K562 (cell line): ENCODE data around the gene ATP13A2. TPM values are rescaled to one million over a fixed set of nuclear protein-coding genes. Genes with fewer than 3 reads are reported as not detected.

Source experiments
- ATAC-seq: fragments of 200-7000 bp; cut with Tn5 transposase; 3 replicates; pipeline ENCODE4 v1.9.1; 2020; ENCODE audit warnings: moderate library complexity
- BruUV-seq: library from RNA; stranded (reverse); fragments of 400-500 nt; replicated peaks from 2 replicates; lab custom pipeline; 2021; lab: Mats Ljungman, UMichigan
- CTCF ChIA-PET: fragments of 300-600 bp; formaldehyde crosslinking; extraction: SDS; loops from one replicate; lab custom pipeline; 2021; ENCODE audit warnings: low intra/inter-chr PET ratio; lab: Yijun Ruan, JAX
- POLR2A ChIA-PET: fragments of 300-600, 350-650 bp; sonication (Branson Sonifier 250); formaldehyde crosslinking; extraction: SDS; loops from one replicate; lab custom pipeline; 2021; ENCODE audit warnings: antibody characterized with exemption, inconsistent platforms; lab: Yijun Ruan, JAX
- DNase-seq, 4 experiments: peaks; one replicate each; pipeline versions ENCODE4 v3.0.0 to v3.0.0-alpha.2; 2011 to 2018; ENCODE audit warnings: low spot score in 3 of 4, mixed read lengths in 3 of 4; ENCODE audit errors: extremely low read depth in 1 of 4
- FAIRE-seq: peaks from 2 replicates; lab custom pipeline; 2011; peaks lifted over from hg19 to GRCh38; lab: Jason Lieb, UNC
- H2AFZ ChIP-seq: 2 replicates; pipeline ENCODE4 v1.6.0; 2011; ENCODE audit warnings: low read depth, low read length, control low read depth, inconsistent platforms
- H3K27ac ChIP-seq: fragments of 200-600 bp; 3 replicates; pipeline ENCODE4 v1.8.0; 2011; ENCODE audit warnings: low read depth, mild to moderate bottlenecking, control low read depth, inconsistent platforms, low read length, moderate library complexity, mixed read lengths; ENCODE audit errors: extremely low read depth
- H3K27me3 ChIP-seq, 2 experiments: fragments of 300-600 bp in 1 of 2; 2 replicates in 1 of 2; 3 replicates in 1 of 2; pipeline versions ENCODE4 v1.6.0 to v1.8.0; 2011; ENCODE audit warnings: inconsistent platforms in 2 of 2, low read length in 2 of 2, mild to moderate bottlenecking in 1 of 2, mixed read lengths in 1 of 2, moderate library complexity in 1 of 2; ENCODE audit not compliant: control insufficient read depth in 2 of 2, insufficient read depth in 2 of 2
- H3K36me3 ChIP-seq: fragments of 300-600 bp; 3 replicates; pipeline ENCODE4 v1.8.0; 2011; ENCODE audit warnings: mild to moderate bottlenecking, low read length, inconsistent platforms; ENCODE audit not compliant: control insufficient read depth, insufficient read depth
- H3K4me1 ChIP-seq, 2 experiments: fragments of 200-600 bp in 1 of 2; replicated peaks in 1 of 2; 2 replicates in 1 of 2; 3 replicates in 1 of 2; pipeline versions ENCODE4 v1.5.1 to v1.8.0; 2011; ENCODE audit warnings: inconsistent platforms in 2 of 2, low read length in 2 of 2, mild to moderate bottlenecking in 1 of 2, mixed read lengths in 1 of 2, moderate library complexity in 1 of 2; ENCODE audit not compliant: control insufficient read depth in 2 of 2, insufficient read depth in 2 of 2
- H3K4me2 ChIP-seq: 2 replicates; pipeline ENCODE4 v1.6.1; 2011; ENCODE audit warnings: low read length, control low read depth, inconsistent platforms, mixed read lengths; ENCODE audit not compliant: insufficient read depth
- H3K4me3 ChIP-seq: fragments of 200-600 bp; sonication (generic), shearing (Covaris generic); 2 replicates; pipeline ENCODE4 v1.5.1; 2016; ENCODE audit warnings: control low read depth, inconsistent platforms
- H3K79me2 ChIP-seq: fragments of 200-600 bp; 3 replicates; pipeline ENCODE4 v1.8.0; 2011; ENCODE audit warnings: low read length, inconsistent platforms; ENCODE audit not compliant: control insufficient read depth, insufficient read depth
- H3K9ac ChIP-seq, 2 experiments: 2 replicates each; pipeline versions ENCODE4 v1.6.0 to v1.6.1; 2011; ENCODE audit warnings: low read depth in 2 of 2, low read length in 2 of 2, control low read depth in 1 of 2, inconsistent platforms in 1 of 2, mild to moderate bottlenecking in 1 of 2, mixed read lengths in 1 of 2; ENCODE audit not compliant: insufficient read depth in 1 of 2
- H3K9me1 ChIP-seq: one replicate; pipeline ENCODE4 v1.6.0; 2011; ENCODE audit warnings: inconsistent platforms, mild to moderate bottlenecking, low read length, moderate library complexity; ENCODE audit not compliant: control insufficient read depth, insufficient read depth
- H3K9me3 ChIP-seq: replicated peaks from 2 replicates; pipeline ENCODE4 v1.5.1; 2011; ENCODE audit warnings: low read depth, low read length, inconsistent platforms; ENCODE audit not compliant: control insufficient read depth, insufficient read depth
- H4K20me1 ChIP-seq: replicated peaks from 2 replicates; pipeline ENCODE4 v1.6.1; 2011; ENCODE audit warnings: low read length, inconsistent platforms, mixed read lengths; ENCODE audit not compliant: control insufficient read depth, insufficient read depth
- U2AF2 ChIP-seq: fragments of 200-400 bp; formaldehyde crosslinking; optimal IDR thresholded peaks from 2 replicates; pipeline ENCODE3; 2017; ENCODE audit warnings: low read depth, mild to moderate bottlenecking, low read length
- ZC3H11A ChIP-seq: IDR thresholded peaks from 2 replicates; pipeline ENCODE4 v1.6.1; 2012; ENCODE audit warnings: low read depth, low read length, improper control_type of control experiment
- WGBS: fragments of 100-300 bp; shearing (Covaris generic); methylation state at CpG from one replicate; pipeline ENCODE4 v1.1.6; 2016; ENCODE audit warnings: low coverage, mixed read lengths; ENCODE audit not compliant: insufficient coverage; ENCODE audit errors: missing lambda C conversion rate; 5-methylcytosine and 5-hydroxymethylcytosine counted together
- in situ Hi-C: fragments of 300-500 bp; cut with MboI; formaldehyde crosslinking; loops from 4 replicates; pipeline ENCODE4 v1.15.0; 2018; ENCODE audit warnings: inconsistent platforms, mixed read lengths
- intact Hi-C: fragments of 100-400 bp; cut with micrococcal nuclease; formaldehyde crosslinking; loops from 2 replicates; pipeline ENCODE4 v1.14.2; 2022
- polyA plus RNA-seq, 8 experiments: library from polyadenylated mRNA; depleted of rRNA in 4 of 8; stranded (reverse) in 5 of 8; unstranded in 3 of 8; fragments of >200 nt; fragmentation: Nextera tagmentation in 2 of 8; fragmentation: Illumina TruSeq in 1 of 8; extraction: Ambion mirVana in 2 of 8; extraction: Trizol in 1 of 8; gene quantifications; 2 replicates each; pipeline versions ENCODE4 v1.2.1 to v1.2.3, GENCODE V29; 2011 to 2014; ENCODE audit warnings: inconsistent platforms in 1 of 8, missing spikeins in 1 of 8
- total RNA-seq, 7 experiments: library from RNA; depleted of rRNA in 6 of 7; stranded (reverse); fragments of >200 nt in 6 of 7; fragmentation: Illumina TruSeq in 2 of 7; extraction: Trizol in 2 of 7; gene quantifications; 2 replicates each; pipeline versions ENCODE4 v1.2.1 to v1.2.3, GENCODE V29; 2011 to 2021; ENCODE audit warnings: low replicate concordance in 1 of 7
- TF ChIP-seq, protein P1 (sequence below): sonication (generic); formaldehyde crosslinking; IDR thresholded peaks from 2 replicates; pipeline ENCODE4 v1.8.1; 2023; ENCODE audit warnings: mild to moderate bottlenecking, missing genetic modification reagents

Gene ATP13A2
- total and polyA plus RNA-seq, 9 of the 15 experiments (the other 6 are each of a cell fraction or from before 2014, with no cell fraction given), result 0.36 to 56.3 (median 16.3) TPM

DNA sequence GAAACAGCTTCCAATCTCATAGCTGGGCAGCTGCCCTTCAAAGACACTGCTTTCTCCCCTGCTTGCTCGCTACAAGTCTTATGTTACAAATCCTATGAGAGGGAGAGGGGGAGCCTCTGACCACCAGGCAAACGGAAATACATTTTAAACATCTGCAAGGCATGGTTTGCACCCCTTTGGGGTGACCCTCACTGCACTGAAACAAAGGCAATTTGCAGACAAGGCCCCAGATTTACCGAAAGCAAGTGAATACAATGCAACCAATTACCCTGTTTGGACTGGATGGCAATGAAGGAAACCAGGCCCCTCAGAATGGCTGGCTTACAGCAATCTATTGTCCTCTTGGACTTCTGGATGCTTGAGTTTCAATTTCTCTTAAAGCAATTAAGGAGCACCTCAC lies 11.8 kb upstream of the ATP13A2 start:
- no peak overlapping the region for H3K4me2 ChIP-seq
- DNase-seq (no peak), ATAC-seq (no peak), FAIRE-seq (no peak)
- H3K27me3 ChIP-seq, result no peaks in the 10 kb centered on the region
- no peak overlapping the region for H2AFZ ChIP-seq
- WGBS, result 83% methylated on average over 3 of the region's 3 CpGs
- no peaks in the 10 kb centered on the region for H4K20me1 ChIP-seq
- H3K4me1 ChIP-seq, result no peaks in the 10 kb centered on the region
- H3K79me2 ChIP-seq, result no peaks in the 10 kb centered on the region
- TF ChIP-seq U2AF2 (no peak), ZC3H11A (no peak)
- TF ChIP-seq, protein P1, sequence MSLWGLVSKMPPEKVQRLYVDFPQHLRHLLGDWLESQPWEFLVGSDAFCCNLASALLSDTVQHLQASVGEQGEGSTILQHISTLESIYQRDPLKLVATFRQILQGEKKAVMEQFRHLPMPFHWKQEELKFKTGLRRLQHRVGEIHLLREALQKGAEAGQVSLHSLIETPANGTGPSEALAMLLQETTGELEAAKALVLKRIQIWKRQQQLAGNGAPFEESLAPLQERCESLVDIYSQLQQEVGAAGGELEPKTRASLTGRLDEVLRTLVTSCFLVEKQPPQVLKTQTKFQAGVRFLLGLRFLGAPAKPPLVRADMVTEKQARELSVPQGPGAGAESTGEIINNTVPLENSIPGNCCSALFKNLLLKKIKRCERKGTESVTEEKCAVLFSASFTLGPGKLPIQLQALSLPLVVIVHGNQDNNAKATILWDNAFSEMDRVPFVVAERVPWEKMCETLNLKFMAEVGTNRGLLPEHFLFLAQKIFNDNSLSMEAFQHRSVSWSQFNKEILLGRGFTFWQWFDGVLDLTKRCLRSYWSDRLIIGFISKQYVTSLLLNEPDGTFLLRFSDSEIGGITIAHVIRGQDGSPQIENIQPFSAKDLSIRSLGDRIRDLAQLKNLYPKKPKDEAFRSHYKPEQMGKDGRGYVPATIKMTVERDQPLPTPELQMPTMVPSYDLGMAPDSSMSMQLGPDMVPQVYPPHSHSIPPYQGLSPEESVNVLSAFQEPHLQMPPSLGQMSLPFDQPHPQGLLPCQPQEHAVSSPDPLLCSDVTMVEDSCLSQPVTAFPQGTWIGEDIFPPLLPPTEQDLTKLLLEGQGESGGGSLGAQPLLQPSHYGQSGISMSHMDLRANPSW (CRISPR knock-in tag), result no peak
- no peaks in the 10 kb centered on the region for H3K9me3 ChIP-seq
- ChIA-PET CTCF (no interaction called here), POLR2A (interaction anchor here (0.6 to 3.3 kb wide), 2 partner anchors 10 to 313 kb away, joined by 3 to 16 read pairs; no protein-coding TSS in a partner anchor)
- intact Hi-C loops (no loop called here), in situ Hi-C loops (no loop called here)
- peaks cover 98% of the 10 kb centered on the region for H3K36me3 ChIP-seq
- H3K4me3 ChIP-seq, result no peak overlapping the region
- BruUV-seq, result no TSS peak
- H3K27ac ChIP-seq, result no peak overlapping the region
- no peak overlapping the region for H3K9ac ChIP-seq
- H3K9me1 ChIP-seq, result no peaks in the 10 kb centered on the region
